ENCODE data around the gene UBR7.
A peak's percentile ranks its signal among the peaks of the same experiment; 100 is the strongest.

UBR7 gene

GRCh38 chr14:93266127-93266526 is 59.1 kb downstream of the UBR7 start:
- no peak for DNase-seq

GRCh38 chr14:93267149-93267711 is 60.2 kb downstream of the UBR7 start:
- no peak for DNase-seq

GRCh38 chr14:93268406-93268805 is 61.4 kb downstream of the UBR7 start:
- DNase-seq = no peak

GRCh38 chr14:93269341-93270068 is 62.4 kb downstream of the UBR7 start:
- DNase-seq = peak; percentile 33

GRCh38 chr14:93271111-93271510 is 64.1 kb downstream of the UBR7 start:
- DNase-seq = no peak

- DNase-seq = no peak
Measured at GRCh38 chr14:93274055-93274806, 67.2 kb downstream of the UBR7 start.

GRCh38 chr14:93276031-93276716 is 69.1 kb downstream of the UBR7 start:
- no peak for DNase-seq

Measured in kidney glomerular epithelial cell (primary cell).